Measurements from ENCODE around the gene SDK2.

Gene SDK2

DNA sequence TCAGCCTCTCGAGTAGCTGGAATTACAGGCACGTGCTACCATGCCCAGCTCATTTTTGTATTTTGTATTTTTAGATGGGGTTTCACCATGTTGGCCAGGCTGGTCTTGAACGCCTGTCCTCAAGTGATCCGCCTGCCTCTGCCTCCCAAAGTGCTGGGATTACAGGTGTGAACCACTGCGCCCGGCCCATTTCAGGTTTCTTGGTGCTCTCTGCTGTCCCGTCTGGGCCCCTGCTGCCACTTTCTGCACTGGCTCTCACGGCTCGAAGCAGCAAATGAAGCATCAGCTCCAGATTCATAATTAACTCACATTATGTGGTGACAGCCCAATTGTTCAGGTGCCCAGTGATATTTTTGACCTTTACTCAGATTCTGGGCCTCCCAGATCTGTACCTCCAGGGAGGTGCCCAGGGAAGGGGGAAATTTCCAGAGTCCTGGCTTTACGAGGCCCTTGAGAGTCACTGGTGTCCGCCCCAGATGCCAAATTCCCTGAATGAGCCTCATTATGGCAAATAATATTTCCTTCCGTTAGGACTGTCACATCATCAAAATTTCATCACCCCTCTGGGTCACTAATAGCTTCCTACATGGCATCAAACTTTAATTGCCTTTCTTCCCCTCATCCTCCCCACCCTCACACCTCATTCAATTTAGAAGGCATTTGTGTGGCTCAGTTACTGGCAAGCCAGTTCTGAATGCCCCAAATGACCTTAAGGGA is 9.0 kb downstream of the SDK2 start:
- DNase-seq (ENCODE audit: low read depth in 4 of 4, low spot score in 1 of 4) = no peak

DNA sequence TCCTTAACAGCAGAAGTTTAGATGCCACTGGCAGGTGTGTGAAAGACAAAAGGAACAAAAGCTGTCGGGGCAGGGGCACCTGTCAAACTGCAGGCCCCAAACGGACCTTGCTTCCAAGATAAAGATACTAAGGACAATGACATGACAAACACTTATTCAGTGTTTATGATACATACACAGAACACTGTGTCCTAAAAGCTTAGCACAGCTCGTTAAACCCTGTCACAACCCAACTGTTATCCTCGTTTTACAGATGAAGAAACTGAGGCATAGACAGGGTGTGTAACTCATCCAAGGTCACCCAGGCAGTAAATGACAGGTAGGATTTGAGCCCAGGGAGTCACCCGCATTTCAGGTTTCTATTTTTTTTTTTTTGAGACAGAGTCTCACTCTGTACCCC is 9.6 kb downstream of the SDK2 start:
- DNase-seq (ENCODE audit: low read depth in 4 of 4, low spot score in 1 of 4) = no peak

DNA sequence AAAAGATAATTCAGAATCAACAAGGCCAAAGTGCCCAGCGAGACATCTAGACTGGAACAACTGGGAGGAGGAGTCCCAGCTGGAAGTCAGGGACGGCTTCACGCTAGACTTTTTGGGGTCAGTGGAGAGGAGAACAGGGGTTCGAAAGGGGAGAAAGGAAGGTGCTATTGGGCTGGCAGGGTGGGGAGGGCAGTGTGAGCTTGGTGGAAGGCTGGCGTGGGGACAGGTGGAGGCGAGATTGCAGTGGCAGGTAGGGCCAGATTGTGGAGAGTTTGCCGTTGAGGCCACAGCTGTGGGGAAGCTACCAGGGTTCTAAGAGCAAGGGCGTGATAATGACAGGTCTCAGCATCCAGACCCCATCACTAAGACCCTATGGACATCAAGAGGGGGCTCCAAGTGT is 10.5 kb downstream of the SDK2 start:
- DNase-seq (ENCODE audit: low read depth in 4 of 4, low spot score in 1 of 4) = no peak

DNA sequence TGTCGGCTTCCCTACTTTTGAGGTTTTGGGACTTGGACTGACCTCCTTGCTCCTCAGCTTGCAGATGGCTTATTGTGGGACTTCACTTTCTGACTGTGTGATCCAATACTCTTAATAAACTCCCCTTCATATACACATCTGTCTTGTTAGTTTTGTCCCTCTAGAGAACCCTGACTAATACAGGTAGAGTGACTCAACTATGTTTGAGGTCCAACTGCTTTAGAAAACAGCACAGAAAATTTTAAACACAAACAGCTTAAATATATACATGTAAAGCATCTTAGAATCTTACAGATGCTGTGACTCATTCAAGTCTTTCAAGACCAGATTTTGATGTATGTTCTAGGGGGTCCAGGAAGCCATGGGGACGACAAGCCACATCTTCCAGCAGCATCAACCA is 11.7 kb downstream of the SDK2 start:
- DNase-seq (ENCODE audit: low read depth in 4 of 4, low spot score in 1 of 4) = no peak

DNA sequence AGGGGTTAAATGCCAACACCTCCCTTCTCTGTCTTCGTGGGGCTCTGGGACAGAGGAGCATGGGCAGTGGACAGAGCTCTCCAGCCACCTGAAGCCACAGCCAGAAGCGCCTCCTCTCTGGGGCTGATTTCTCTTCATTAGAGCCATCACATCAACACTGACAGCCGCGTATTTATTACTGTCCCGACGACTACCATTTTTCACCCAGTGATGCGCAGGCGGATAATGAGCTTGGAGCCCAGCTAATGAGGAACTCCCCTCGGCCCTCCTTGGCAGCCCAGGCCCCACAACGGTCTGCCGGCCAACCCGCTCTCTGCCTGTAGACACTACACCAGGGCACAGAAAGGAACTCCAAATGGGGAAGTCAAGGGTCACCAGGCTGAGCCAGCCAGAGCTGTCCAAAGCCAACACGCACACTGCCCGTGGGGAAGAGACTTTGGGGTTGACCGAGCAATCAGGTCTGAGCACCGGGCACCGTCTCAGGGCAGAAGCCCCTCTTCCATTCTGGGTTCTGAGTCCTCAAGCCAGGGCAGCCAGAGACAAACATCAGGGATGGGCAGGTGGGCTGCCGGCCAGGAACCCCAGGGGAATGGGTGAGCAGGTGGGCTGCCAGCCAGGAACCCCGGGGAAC is 13.2 kb downstream of the SDK2 start:
- DNase-seq (ENCODE audit: low read depth in 4 of 4, low spot score in 1 of 4) = no peak

DNA sequence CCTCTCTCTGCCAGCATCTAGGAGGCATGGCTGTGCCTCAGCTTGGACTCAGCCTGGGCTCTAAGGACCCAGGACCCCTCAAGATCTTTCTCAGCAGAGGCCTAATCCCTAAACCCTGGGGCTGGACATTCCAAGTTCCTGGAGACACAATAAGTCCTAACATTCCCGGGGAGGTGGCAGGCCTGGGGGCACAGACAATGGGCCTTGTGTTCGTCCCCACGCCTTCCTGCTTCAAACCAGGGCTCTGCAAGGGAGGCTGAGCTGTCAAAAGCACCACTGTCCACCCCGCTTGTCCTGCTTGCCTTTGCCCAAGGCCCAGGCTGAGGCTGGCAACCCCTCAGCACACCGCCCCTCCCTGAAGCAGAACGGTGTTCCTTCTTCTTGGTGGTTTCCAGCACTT is 13.7 kb downstream of the SDK2 start:
- no peak for DNase-seq (ENCODE audit: low read depth in 4 of 4, low spot score in 1 of 4)

DNA sequence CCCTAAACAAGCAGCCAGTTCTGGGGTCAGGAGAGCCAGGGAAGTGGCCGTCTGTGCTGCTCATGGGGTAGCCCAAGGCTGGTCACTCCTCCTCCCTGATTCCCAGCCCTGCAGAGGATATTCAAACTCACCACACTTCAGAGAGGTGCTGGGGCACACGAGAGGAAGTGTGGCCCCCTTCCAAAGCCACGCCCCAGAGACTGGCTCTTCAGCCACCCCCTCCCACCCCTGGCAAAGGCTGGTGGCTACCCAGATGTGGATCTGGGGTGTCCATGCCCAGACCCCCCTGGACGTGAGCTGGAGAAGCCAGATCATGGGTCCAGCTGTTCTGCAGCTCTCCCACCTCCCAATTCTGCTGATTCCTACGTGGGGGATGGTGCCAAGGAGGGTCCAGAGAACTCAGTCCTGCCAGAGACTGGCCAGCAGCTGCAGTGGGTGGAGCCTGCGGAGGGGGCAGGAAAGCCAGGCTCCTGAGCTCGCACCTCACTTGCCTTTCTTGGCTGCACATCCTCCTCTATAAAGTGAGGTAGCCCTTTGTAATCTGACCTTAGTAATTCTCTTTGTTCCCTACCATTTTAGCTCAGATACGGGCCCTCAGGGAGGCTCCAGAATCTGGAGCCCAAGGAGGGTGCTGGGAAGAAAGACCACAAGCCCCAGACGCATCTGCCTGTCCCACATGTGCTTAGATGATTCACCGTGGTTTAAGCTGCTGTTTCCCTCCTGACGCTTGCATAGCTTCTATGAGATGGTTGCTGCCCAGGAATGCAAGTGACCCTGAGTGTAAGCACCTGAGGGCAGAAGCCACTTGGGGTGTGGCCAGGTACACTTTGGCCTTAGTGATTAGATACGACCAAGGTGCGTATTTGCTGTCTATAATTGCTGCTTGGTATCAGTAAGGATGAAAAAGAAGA is 15.3 kb downstream of the SDK2 start:
- DNase-seq (ENCODE audit: low read depth in 4 of 4, low spot score in 1 of 4) = no peak

DNA sequence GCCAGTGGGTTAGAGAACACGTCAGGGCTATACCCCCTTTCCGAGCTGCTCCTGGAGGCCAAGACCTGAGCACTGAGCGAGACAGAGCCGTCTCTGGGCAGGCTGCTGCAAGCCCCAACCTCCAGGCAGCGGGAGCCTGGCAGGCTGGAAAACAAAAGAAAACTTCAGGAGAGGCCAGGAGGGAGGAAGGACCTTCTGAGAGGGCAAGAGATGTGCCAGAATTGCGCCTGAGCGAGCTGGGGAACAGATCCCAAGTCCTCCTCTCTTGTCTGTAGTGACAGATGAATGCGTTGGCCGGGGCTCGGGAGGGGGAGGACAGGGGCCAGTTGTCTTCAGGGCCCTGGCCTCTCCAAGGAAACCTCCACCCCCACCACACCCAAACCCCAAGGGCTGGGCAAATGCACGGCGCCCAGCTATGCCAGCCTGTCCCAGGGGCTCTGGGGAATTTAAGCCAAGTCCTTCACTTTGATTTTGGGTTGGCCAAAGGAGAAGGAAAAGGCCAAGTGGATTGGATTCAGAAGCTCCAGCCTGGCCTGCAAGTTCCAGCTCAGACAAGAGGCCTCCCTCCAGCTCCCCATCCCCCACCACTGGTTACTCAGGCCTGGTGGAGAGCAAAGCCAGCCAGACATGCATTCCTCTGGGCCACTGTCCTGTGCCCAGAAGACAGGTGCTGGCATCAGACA is 18.1 kb downstream of the SDK2 start:
- DNase-seq (ENCODE audit: low read depth in 4 of 4, low spot score in 1 of 4) = no peak

DNA sequence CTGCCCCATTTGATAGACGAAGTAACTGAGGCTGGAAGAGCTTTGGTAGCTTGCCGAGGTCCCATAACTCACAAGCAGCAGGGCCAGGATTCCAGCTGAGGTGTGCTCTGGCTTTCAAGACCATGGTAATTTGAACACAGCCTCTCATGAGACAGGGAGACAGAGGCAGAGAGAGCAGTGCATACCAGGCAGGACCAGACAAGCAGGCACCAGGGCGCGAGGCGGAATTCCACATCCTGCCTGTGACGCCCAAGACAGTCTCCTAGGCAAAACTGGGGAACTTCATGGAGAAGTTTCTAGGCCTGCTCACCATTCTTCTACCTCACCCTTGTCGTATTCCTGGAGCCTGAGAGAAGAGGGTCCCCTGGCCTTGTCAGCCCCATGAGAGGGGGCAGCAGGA is 19.2 kb downstream of the SDK2 start:
- DNase-seq (ENCODE audit: low read depth in 4 of 4, low spot score in 1 of 4) = no peak

DNA sequence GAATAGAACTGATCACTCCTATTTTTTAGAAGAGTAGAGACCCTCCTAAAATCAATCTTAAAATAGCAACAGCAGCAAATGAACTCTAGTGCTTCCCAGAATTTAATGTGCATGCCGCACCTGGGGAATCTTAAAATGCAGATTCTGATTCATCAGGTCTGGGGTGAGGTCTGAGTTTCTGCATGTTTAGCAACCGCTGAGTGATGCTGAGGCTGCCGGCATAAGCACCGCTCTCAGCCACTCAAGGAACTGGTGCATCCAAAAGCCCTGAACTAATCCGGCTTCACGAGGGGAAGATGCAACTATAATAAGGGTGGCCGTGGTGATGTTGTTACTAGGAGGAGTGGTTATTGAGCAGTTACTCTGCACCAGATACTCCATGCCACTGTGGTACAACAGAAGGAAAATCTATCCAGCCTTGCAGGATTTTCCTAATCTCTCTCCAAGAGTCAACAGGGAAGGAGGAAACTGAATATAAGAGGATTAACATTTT is 19.7 kb downstream of the SDK2 start:
- no peak for DNase-seq (ENCODE audit: low read depth in 4 of 4, low spot score in 1 of 4)

DNA sequence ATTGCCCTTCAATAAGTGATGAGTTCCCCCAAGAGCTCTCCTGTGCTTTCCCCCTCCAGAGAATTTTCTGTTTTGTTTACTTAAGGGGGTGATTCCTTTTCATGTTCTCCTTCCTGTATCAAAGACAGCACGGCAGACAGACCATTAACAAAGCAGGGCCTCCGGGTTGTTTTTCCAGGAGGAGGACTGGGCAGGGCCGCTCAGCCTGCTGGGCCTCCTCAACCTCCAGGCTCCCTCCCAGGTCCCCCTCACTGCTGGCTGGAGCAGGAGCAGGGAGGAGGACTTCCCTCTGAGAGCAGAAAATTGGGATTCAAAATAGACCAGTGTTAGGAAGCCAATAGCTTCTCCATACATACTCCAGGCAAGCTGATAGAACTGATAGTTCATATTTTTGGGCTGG is 20.4 kb downstream of the SDK2 start:
- DNase-seq (ENCODE audit: low read depth in 4 of 4, low spot score in 1 of 4) = no peak

DNA sequence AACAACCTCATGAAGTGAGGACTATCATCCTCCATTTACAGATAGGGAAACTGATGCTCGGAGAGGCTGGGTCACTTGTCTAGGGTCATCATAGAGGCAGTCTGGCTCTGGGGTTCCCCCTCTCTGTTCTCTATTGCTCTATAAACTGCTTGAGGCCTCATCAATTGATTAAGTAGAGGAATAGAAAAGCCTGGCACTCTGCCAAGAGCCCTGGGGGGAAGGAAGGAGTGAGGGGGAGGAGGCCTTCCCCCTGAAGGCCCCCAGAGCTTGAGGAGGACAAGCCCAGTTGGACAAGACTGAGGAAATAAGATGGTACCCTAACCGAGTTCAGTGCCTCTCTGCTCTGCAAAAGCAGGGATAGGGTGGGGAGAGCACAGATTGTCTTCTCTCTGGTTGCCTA is 21.0 kb downstream of the SDK2 start:
- no peak for DNase-seq (ENCODE audit: low read depth in 4 of 4, low spot score in 1 of 4)

DNA sequence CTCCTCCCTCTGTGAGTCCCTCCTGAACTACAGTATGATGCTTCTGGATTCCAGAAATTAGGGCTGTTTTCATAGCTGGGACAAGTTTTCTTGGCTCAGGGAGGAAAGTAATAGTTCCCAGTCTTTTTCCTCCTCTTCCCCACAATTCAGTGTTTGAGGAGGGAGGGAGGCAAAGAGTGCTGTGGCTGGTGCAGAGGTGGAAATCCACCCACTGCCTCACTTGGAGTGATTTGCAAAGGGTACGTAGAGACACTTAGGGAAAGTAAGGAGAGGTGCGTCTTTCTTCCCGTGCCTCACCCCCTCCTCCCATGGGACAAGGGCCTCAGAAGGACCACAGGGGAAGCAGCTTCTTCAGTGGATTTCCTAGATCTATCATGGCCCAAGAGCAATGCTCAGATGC is 21.9 kb downstream of the SDK2 start:
- DNase-seq (ENCODE audit: low read depth in 4 of 4, low spot score in 1 of 4) = no peak

DNA sequence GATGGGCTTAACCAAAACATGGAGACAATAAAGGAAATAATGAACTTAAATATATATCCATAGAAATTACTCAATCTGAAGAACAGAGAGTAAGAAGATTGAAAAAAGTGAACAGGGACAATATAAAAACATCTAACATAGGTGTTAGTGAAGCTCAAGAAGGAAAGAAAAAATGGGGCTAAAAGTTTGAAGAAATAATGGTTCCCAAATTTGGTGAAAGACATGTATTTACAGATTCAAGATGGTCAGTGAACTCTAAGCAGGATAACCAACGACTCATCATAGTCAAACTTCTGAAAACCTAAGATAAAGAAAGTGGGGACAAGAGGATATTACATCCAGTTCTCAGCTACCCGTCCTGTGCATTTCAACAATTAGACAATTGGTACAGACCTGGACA is 22.6 kb downstream of the SDK2 start:
- DNase-seq (ENCODE audit: low read depth in 4 of 4, low spot score in 1 of 4) = no peak

DNA sequence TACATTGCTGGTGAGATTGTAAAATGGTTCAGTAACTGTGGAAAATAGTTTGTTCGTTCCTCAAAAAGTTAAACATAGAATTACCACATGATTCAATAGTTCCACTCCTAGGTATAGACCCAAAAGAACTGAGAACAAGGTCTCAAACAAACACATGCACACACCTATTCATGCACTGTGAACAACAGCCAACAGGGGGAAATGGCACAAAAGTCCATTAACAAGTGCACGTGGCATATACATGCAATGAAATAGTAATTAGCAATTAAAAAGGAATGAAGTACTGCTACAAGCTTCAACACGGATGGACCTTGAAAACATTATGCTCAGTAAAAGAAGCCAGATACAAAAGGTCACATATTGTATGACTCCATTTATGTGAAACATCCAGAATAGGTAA is 23.8 kb downstream of the SDK2 start:
- no peak for DNase-seq (ENCODE audit: low read depth in 4 of 4, low spot score in 1 of 4)

DNA sequence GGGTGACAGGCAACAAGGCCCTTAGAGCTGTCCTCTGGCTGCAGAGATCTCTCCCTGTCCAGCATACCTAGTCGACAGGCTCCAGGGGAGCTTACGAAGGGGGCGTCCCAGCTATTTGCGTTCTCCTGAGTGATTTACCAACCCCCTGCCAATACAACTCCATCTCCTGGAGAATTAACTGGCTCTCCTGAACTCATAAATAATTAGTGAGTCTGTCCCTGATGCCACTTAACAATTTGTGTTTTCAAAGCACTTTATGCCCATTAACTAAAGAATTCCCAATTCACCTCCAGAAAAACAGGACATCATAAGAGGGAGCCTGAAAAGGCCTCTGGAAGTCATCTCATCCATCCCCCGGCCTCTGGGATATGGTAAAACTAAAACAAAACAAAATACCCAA is 26.7 kb downstream of the SDK2 start:
- DNase-seq (ENCODE audit: low read depth in 4 of 4, low spot score in 1 of 4) = no peak

DNA sequence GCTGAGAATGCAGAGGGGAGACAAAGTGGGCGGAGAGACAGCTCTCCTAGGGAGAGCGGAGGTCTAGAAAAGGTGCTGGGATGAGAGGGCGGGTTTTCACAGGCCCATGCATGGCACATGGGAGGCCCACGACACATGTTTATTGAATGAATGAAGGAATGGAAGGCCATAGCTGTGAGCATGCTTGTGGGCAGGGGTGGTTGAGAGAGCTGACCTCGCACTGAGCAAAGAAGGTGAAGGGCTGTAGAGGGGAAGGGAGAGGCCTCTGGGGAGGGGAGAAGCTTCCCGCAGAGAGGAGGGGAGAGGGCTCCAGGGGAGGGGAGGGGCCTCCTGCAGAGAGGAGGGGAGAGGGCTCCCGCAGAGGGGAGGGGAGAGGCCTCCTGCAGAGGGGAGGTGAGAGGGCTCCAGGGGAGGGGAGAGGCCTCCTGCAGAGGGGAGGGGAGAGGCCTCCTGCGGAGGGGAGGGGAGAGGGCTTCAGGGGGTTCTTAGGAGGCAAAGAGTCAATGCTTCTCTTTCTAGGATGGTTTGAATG is 27.3 kb downstream of the SDK2 start:
- DNase-seq (ENCODE audit: low read depth in 4 of 4, low spot score in 1 of 4) = no peak

DNA sequence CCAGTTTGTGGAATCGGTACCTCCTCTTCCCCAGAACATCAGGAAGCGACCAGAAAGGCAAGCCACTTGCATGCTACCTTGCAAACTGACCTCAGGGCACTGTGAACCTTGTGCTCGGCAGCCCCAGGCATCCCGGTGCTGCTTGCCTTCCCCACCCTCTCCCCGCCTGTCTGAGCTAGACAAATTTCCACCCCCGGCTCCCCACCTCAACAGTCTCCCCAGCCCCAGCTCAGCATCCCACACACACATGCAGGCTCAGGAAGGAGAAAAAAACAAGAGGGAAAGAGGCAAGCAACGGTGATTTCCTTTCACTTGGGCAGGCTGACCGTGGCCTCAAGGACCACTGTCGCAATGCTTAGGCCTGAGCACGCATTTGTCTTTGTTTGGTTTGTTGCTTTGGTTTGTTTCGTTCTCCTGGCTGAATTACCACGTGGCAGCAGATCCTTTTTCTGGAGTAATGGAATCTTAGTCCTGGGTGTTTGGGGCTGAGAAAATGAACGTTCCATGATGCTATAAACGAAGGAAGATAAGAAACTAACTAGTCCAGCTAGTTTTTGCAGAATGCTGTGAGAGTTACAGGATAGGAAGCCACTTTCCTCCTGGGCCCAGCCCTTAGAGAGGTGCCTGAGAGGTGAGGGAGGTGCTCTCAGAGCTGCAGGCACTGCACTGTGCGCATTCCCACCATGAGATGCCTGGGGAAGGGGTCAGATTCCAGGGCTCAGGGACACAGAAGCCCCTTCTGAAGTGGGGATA is 27.9 kb downstream of the SDK2 start:
- DNase-seq (ENCODE audit: low read depth in 4 of 4, low spot score in 1 of 4) = no peak

DNA sequence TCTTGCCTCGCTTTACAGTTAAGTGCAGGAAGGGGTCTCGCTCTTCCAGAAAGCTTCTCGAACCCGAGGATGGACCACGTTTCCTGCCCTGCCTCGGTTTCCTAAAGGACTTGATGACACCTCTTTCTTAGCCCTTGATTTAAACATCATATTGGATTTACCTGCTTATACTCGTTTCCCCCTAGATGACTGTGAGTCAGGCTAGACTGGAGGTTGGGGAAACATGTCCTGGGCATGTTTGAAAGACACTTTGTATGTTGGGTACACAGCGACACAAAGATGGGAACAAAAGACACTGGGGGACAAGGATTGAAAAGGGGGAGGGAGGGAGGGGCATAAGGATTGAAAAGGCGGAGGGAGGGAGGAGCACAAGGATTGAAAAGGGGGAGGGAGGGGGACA is 30.0 kb downstream of the SDK2 start:
- no peak for DNase-seq (ENCODE audit: low read depth in 4 of 4, low spot score in 1 of 4)

Data from stimulated activated CD4-positive, alpha-beta T cell treated with anti-CD3 and anti-CD28 coated beads, Interleukin-1b, Interleukin-23, amount 100 ng/mL, for 24 hours (primary cell).